ENCODE data around the gene MRPS11.

DNA sequence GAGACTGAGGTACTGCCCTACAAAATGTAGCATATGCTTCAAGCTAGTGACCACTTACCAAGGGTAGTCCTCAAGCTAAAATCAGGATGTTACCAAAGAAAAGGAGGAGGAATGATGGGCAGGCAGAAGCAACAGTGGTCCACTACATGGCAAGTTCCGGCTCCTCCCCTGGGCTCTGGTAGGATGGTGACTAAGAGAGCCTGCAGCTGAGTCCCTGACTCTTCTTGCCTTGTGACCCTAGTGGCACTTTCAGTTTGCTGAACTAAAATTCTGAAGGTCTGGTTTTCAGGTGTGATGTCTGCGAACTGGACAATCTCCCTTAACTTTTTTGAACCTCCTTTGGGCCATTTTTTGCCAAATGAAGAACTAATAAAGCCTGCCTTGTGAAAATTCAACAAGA, 41.2 kb upstream of the MRPS11 start:
- TF ChIP-seq POLR2A (IDR thresholded peaks at IDR 0.05; ENCODE audit: low read length) (no peak), GATA1 (IDR thresholded peaks at IDR 0.05; ENCODE audit: low read depth, low read length) (no peak)
